Measurements from ENCODE around the gene GOLGA5.
"Not testable (repeated sequence)": the region's sequence is repeated elsewhere in the genome, so short reads cannot be mapped to it uniquely, and the experiment has no call there.

Gene GOLGA5

GRCh38 chr14:92801917-92802316, 7.8 kb downstream of the GOLGA5 start:
- Histone ChIP-seq H3K27ac (no peak overlapping the region), H3K9me3 (ENCODE audit: severe bottlenecking) (no peaks in the 10 kb centered on the region), H3K36me3 (peaks cover 11% of the 10 kb centered on the region), H3K4me3 (ENCODE audit: low read depth, low read length) (no peak overlapping the region), H3K27me3 (ENCODE audit: insufficient read depth, low read depth, severe bottlenecking) (no peaks in the 10 kb centered on the region)
- TF ChIP-seq, protein P1, sequence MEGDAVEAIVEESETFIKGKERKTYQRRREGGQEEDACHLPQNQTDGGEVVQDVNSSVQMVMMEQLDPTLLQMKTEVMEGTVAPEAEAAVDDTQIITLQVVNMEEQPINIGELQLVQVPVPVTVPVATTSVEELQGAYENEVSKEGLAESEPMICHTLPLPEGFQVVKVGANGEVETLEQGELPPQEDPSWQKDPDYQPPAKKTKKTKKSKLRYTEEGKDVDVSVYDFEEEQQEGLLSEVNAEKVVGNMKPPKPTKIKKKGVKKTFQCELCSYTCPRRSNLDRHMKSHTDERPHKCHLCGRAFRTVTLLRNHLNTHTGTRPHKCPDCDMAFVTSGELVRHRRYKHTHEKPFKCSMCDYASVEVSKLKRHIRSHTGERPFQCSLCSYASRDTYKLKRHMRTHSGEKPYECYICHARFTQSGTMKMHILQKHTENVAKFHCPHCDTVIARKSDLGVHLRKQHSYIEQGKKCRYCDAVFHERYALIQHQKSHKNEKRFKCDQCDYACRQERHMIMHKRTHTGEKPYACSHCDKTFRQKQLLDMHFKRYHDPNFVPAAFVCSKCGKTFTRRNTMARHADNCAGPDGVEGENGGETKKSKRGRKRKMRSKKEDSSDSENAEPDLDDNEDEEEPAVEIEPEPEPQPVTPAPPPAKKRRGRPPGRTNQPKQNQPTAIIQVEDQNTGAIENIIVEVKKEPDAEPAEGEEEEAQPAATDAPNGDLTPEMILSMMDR (IDR thresholded peaks at IDR 0.05; ENCODE audit: low read depth, low read length), result no peak
- no peak for DNase-seq

- TF ChIP-seq, protein P1 (IDR thresholded peaks at IDR 0.05; ENCODE audit: low read depth, low read length), result no peak
- H3K4me3 ChIP-seq (ENCODE audit: low read depth, low read length), result no peak overlapping the region
- H3K9me3 ChIP-seq (ENCODE audit: severe bottlenecking), result no peaks in the 10 kb centered on the region
- no peaks in the 10 kb centered on the region for H3K27me3 ChIP-seq (ENCODE audit: insufficient read depth, low read depth, severe bottlenecking)
- peaks cover 15% of the 10 kb centered on the region for H3K36me3 ChIP-seq
- no peak overlapping the region for H3K27ac ChIP-seq
- no peak for DNase-seq
Measured at GRCh38 chr14:92802678-92803077, 8.6 kb downstream of the GOLGA5 start.

- Histone ChIP-seq H3K27ac (no peak overlapping the region), H3K4me3 (ENCODE audit: low read depth, low read length) (no peak overlapping the region), H3K36me3 (peaks cover 64% of the 10 kb centered on the region), H3K9me3 (ENCODE audit: severe bottlenecking) (no peaks in the 10 kb centered on the region), H3K27me3 (ENCODE audit: insufficient read depth, low read depth, severe bottlenecking) (no peaks in the 10 kb centered on the region)
- no peak for DNase-seq
- TF ChIP-seq, protein P1 (IDR thresholded peaks at IDR 0.05; ENCODE audit: low read depth, low read length), result no peak
Measured at GRCh38 chr14:92813201-92813600, 19.1 kb downstream of the GOLGA5 start.

DNA sequence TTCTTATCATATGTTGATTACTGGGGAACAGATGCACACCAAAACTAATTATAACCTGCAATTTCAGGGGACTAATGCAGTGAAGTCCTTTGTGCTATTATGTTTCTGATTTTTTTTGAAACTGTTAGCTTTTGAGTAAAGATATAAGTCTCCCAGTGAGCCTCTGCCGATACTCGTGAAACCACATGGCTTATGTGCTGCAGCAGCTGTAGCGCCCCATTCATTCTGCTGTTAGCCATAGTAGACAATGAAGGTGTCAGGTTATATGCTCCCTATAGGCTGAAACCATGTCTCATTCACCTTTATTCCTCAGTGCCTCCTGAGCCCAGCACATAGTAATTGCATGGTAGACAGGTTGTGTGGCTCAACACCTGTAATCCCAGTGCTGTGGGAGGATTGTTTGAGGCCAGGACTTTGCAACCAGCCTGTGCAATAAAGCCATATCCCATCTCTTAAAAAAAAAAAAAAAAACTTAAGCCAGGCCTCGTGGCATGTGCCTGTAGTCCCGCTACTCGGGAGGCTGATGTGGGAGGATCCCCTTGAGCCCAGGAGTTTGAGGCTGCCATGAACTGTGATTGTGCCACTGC, 25.0 kb downstream of the GOLGA5 start:
- Histone ChIP-seq H3K9me3 (ENCODE audit: severe bottlenecking) (no peaks in the 10 kb centered on the region), H3K36me3 (peaks cover 50% of the 10 kb centered on the region)

DNA sequence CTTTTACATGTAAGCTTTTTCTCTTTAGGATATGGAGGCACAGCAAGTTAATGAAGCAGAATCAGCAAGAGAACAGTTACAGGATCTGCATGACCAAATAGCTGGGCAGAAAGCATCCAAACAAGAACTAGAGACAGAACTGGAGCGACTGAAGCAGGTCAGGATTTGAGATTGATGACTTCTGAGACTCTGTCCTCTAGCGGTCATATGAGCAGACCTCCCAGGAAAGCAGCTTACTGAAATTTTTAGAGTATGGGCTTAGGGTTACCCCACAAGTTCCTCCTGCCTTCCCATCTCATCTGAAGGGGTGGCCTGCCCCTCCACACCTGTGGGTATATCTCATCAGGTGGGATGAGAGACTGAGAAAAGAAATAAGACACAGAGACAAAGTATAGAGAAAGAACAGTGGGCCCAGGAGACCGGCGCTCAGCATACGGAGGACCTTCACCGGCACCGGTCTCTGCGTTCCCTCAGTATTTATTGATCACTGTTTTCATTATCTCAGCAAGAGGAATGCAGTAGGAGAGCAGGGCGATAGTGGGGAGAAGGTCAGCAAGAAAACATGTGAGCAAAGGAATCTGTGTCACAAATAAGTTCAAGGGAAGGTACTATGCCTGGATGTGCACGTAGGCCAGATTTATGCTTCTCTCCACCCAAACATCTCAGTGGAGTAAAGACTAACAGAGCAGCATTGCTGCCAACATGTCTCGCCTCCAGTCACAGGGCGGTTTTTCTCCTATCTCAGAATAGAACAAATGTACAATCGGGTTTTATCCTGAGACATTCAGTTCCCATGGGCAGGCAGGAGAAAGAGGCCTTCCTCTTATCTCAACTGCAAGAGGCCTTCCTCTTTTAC, 25.8 kb downstream of the GOLGA5 start:
- TF ChIP-seq, protein P1 (IDR thresholded peaks at IDR 0.05; ENCODE audit: low read depth, low read length), result 0 out of 2 replicates have a peak, but pooled peaks have one; percentile 2
- not testable (repeated sequence) for DNase-seq; H3K27me3 ChIP-seq (ENCODE audit: insufficient read depth, low read depth, severe bottlenecking); H3K9me3 ChIP-seq (ENCODE audit: severe bottlenecking); H3K4me3 ChIP-seq (ENCODE audit: low read depth, low read length); H3K27ac ChIP-seq
- H3K36me3 ChIP-seq, result peaks cover 56% of the 10 kb centered on the region

More for the DNA sequence above, 25.0 kb downstream of the GOLGA5 start:
- TF ChIP-seq, protein P1 (IDR thresholded peaks at IDR 0.05; ENCODE audit: low read depth, low read length), result no peak
- Histone ChIP-seq H3K27ac (no peak overlapping the region), H3K4me3 (ENCODE audit: low read depth, low read length) (no peak overlapping the region), H3K27me3 (ENCODE audit: insufficient read depth, low read depth, severe bottlenecking) (no peaks in the 10 kb centered on the region)
- no peak for DNase-seq

GRCh38 chr14:92820536-92820840, 26.4 kb downstream of the GOLGA5 start:
- H3K9me3 ChIP-seq (ENCODE audit: severe bottlenecking); DNase-seq; H3K27ac ChIP-seq; H3K4me3 ChIP-seq (ENCODE audit: low read depth, low read length); H3K27me3 ChIP-seq (ENCODE audit: insufficient read depth, low read depth, severe bottlenecking): not testable (repeated sequence)
- H3K36me3 ChIP-seq, result peaks cover 57% of the 10 kb centered on the region

Data from WERI-Rb-1 (cell line).